A673 (cell line): ENCODE data around the gene SEC23B.

Experiments used
- CTCF ChIP-seq: fragments of 300-800, 200-600 bp; sonication (generic); conservative IDR thresholded peaks from 2 replicates; pipeline ENCODE4 v1.5.1; 2017; ENCODE audit warnings: low read depth, mild to moderate bottlenecking, antibody characterized with exemption, low read length, moderate library complexity, mixed read lengths
- EZH2 ChIP-seq: fragments of 200-600 bp; sonication (generic); IDR thresholded peaks from 2 replicates; pipeline ENCODE4 v1.6.1; 2017; ENCODE audit warnings: borderline replicate concordance, low read depth, mild to moderate bottlenecking, mixed read lengths, antibody characterized with exemption, low read length; ENCODE audit not compliant: poor library complexity, severe bottlenecking

GRCh38 chr20:18532626-18533025 lies 24.9 kb downstream of the SEC23B start:
- TF ChIP-seq CTCF (no peak), EZH2 (no peak)
